ENCODE data around the gene NXPH4.

NXPH4 gene

GRCh38 chr12:57262126-57262822, 45.7 kb downstream of the NXPH4 start:
- TF ChIP-seq CTCF (IDR thresholded peaks at IDR 0.05; ENCODE audit: low read depth, low read length) = no peak
- no peak for DNase-seq (ENCODE audit: low read depth in 2 of 2)
- no peak overlapping the region for H3K4me3 ChIP-seq (replicated peaks in 1 of 2; ENCODE audit: low read depth in 2 of 2, low read length in 2 of 2)

- no peak for TF ChIP-seq CTCF (IDR thresholded peaks at IDR 0.05; ENCODE audit: low read depth, low read length)
- DNase-seq (ENCODE audit: low read depth in 2 of 2) = no peak
- H3K4me3 ChIP-seq (replicated peaks in 1 of 2; ENCODE audit: low read depth in 2 of 2, low read length in 2 of 2) = no peak overlapping the region
Measured at GRCh38 chr12:57263096-57263495, 46.5 kb downstream of the NXPH4 start.

GRCh38 chr12:57266681-57267080, 50.1 kb downstream of the NXPH4 start:
- no peak for TF ChIP-seq CTCF (IDR thresholded peaks at IDR 0.05; ENCODE audit: low read depth, low read length)
- no peak overlapping the region for H3K4me3 ChIP-seq (replicated peaks in 1 of 2; ENCODE audit: low read depth in 2 of 2, low read length in 2 of 2)
- no peak for DNase-seq (ENCODE audit: low read depth in 2 of 2)

GRCh38 chr12:57268264-57268663, 51.7 kb downstream of the NXPH4 start:
- TF ChIP-seq CTCF (IDR thresholded peaks at IDR 0.05; ENCODE audit: low read depth, low read length) = no peak
- H3K4me3 ChIP-seq (replicated peaks in 1 of 2; ENCODE audit: low read depth in 2 of 2, low read length in 2 of 2) = no peak overlapping the region
- peak in 1 of 2 donors; percentile 11 for DNase-seq (ENCODE audit: low read depth in 2 of 2)

DNA sequence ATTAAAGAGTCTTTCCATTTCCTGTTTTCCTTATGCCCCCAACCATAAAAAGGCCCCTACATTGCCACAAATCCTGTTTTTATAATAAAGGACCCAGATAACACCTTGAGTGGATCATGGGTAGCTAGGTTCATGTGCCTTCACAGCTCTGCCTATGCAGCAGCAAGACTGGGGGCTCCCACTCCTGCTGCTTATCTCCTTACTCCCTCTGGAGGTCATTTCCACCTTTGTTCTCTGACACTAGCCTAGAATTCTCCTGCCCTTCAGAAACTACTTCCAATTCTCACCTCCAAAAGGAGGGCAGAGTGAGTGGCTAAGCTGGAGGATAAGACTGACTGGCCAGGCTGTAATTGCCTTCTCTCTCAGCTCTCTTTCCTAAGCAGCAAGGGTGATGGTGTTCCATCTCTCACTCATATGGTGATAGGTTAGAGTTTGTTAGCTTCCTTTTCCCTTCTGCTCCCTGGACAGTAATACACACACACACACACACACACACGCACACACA, 54.4 kb downstream of the NXPH4 start:
- no peak for TF ChIP-seq CTCF (IDR thresholded peaks at IDR 0.05; ENCODE audit: low read depth, low read length)
- peak in 1 of 2 donors; percentile 19 for DNase-seq (ENCODE audit: low read depth in 2 of 2)
- H3K4me3 ChIP-seq (replicated peaks in 1 of 2; ENCODE audit: low read depth in 2 of 2, low read length in 2 of 2) = no peak overlapping the region

- no peak for TF ChIP-seq CTCF (IDR thresholded peaks at IDR 0.05; ENCODE audit: low read depth, low read length)
- peak in 1 of 2 donors; percentile 47 for DNase-seq (ENCODE audit: low read depth in 2 of 2)
- no peak overlapping the region for H3K4me3 ChIP-seq (replicated peaks in 1 of 2; ENCODE audit: low read depth in 2 of 2, low read length in 2 of 2)
Measured at GRCh38 chr12:57272337-57273151, 56.0 kb downstream of the NXPH4 start.
